ENCODE results near the gene PIP5KL1.

Gene PIP5KL1

DNA sequence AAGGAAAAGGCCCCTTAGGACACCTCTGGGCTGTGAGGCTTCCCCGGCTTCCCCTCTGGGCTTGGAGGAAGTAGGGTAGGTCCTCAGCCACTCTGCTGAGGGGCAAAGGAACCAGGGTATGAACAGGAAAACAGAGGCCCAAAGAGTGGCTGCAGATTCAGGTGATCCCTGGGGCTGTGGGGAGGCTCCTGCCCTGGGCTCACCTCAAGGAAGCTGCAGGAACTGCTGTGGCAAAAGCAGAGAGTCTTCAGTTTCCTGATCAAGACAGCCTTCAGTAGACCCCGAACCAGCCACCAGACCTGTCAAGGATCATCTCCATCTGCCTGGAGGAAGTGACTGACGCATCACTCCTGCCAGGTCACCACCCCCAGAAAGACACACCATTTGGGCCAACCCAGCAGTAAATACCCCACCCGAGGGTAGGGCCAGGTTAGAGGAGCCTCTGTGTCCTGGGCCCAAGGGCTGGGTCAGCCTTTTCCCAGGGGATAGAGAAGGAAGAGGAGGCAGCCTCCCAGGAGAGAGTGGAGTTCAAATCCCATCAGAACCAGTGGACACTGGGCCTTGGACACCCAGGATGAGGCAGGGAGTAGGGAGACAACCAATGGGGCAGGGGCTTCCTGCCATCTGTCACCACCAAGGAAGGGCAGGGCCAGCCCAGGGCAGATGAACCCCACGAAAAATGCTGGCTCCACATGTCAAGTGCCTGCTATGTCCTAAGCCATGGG lies 25.4 kb downstream of the PIP5KL1 start:
- TF ChIP-seq, protein P1, sequence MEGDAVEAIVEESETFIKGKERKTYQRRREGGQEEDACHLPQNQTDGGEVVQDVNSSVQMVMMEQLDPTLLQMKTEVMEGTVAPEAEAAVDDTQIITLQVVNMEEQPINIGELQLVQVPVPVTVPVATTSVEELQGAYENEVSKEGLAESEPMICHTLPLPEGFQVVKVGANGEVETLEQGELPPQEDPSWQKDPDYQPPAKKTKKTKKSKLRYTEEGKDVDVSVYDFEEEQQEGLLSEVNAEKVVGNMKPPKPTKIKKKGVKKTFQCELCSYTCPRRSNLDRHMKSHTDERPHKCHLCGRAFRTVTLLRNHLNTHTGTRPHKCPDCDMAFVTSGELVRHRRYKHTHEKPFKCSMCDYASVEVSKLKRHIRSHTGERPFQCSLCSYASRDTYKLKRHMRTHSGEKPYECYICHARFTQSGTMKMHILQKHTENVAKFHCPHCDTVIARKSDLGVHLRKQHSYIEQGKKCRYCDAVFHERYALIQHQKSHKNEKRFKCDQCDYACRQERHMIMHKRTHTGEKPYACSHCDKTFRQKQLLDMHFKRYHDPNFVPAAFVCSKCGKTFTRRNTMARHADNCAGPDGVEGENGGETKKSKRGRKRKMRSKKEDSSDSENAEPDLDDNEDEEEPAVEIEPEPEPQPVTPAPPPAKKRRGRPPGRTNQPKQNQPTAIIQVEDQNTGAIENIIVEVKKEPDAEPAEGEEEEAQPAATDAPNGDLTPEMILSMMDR (IDR thresholded peaks at IDR 0.05; ENCODE audit: insufficient read depth, low read length, poor library complexity, severe bottlenecking) = no peak
- TF ChIP-seq EZH2phosphoT487 (conservative IDR thresholded peaks at IDR 0.05; ENCODE audit: low read length) = no peak
- no peak overlapping the region for H3K4me2 ChIP-seq (ENCODE audit: low read depth, low read length, poor library complexity, severe bottlenecking)
- no peaks in the 10 kb centered on the region for H3K27me3 ChIP-seq (ENCODE audit: low read length)
- H3K27ac ChIP-seq (ENCODE audit: low read depth, low read length) = no peak overlapping the region
- no peaks in the 10 kb centered on the region for H3F3A ChIP-seq (ENCODE audit: insufficient read depth)
- H3K9me2 ChIP-seq (replicated peaks; ENCODE audit: insufficient read depth, low read length) = no peaks in the 10 kb centered on the region
- H2AFZ ChIP-seq (ENCODE audit: low read depth, low read length, severe bottlenecking) = no peak overlapping the region
- no peaks in the 10 kb centered on the region for H3K79me2 ChIP-seq (ENCODE audit: insufficient read depth, low read length)
- H3K4me3 ChIP-seq (ENCODE audit: insufficient read depth, low read length, poor library complexity, severe bottlenecking) = no peak overlapping the region
- no peak overlapping the region for H3K9ac ChIP-seq (ENCODE audit: low read length)
- H3K36me3 ChIP-seq (ENCODE audit: low read length) = no peaks in the 10 kb centered on the region
- H3K9me3 ChIP-seq (ENCODE audit: insufficient read depth, low read length) = no peaks in the 10 kb centered on the region
- H4K20me1 ChIP-seq (ENCODE audit: low read depth, low read length) = no peaks in the 10 kb centered on the region

DNA sequence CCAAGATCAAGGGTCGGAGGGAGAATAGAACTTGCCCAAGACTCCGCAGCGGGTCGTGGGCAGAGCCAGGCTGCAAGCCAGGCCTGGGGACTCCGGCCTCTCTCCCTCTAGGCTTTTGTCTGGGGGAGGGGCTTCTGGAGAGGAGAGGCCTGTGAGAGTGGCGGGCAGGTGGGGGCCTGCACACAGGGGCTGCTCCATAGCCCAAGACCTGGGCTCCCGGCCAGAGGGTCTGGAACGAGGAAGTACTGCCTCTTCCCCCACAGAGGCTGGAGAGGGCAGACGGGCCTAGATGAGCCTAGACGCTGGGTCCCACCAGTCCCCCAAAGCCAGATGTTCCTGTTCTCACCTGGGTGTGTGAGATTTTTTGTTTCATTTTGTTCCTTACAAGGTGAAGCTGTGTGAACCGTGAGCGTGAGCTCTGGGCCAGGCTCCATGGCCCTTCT lies 26.0 kb downstream of the PIP5KL1 start:
- Histone ChIP-seq H3K9me2 (replicated peaks; ENCODE audit: insufficient read depth, low read length) (no peaks in the 10 kb centered on the region), H3K9me3 (ENCODE audit: insufficient read depth, low read length) (no peaks in the 10 kb centered on the region), H3K79me2 (ENCODE audit: insufficient read depth, low read length) (no peaks in the 10 kb centered on the region), H3K36me3 (ENCODE audit: low read length) (no peaks in the 10 kb centered on the region), H3K4me2 (ENCODE audit: low read depth, low read length, poor library complexity, severe bottlenecking) (no peak overlapping the region), H3F3A (ENCODE audit: insufficient read depth) (no peaks in the 10 kb centered on the region), H2AFZ (ENCODE audit: low read depth, low read length, severe bottlenecking) (no peak overlapping the region), H4K20me1 (ENCODE audit: low read depth, low read length) (no peaks in the 10 kb centered on the region), H3K9ac (ENCODE audit: low read length) (no peak overlapping the region), H3K4me3 (ENCODE audit: insufficient read depth, low read length, poor library complexity, severe bottlenecking) (no peak overlapping the region), H3K27me3 (ENCODE audit: low read length) (no peaks in the 10 kb centered on the region), H3K27ac (ENCODE audit: low read depth, low read length) (no peak overlapping the region)
- TF ChIP-seq EZH2phosphoT487 (conservative IDR thresholded peaks at IDR 0.05; ENCODE audit: low read length) = no peak
- TF ChIP-seq, protein P1 (IDR thresholded peaks at IDR 0.05; ENCODE audit: insufficient read depth, low read length, poor library complexity, severe bottlenecking) = no peak

DNA sequence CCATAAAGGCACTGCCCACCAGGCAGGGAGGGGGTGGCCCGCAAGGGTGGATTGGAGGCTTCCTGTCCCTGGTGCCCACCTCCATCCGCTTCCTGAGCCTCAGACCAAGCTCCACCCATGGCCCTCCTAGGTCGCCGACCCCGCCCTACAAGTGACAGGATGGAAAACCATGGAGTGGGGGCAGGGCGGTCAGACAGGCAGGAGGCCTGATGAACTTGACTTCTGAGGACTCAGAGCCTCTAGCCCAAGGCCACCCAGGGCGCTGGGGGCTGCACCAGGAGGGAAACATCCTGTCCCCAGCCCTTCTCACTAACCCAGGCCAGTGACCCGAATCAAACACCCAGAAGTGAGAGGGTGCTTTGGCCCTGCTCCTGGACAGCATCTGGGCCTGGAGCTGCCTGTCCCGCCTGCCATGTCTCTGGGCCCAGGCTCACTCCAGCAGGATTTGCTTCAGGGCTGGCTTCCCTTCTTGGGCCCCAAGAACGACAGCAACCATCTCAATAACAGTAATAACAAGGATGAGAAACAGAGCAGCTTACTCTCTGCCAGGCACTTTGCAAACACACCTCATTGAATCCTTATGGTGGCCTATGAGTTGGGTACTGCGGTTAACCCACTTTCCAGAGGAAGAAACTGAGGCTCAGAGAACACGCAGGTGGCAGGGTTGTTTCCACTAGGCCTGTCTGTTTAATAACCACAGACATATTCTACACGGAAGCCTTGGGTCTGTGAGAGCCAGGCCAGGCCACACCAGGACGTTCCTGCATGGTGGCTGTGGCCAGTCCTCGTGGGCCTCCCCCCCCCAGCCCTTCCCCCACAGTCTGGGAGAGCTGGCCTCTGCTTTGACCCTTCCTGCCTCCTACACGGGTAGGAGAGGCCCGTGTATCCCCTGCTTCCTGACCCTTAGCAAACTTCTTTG lies 26.8 kb downstream of the PIP5KL1 start:
- TF ChIP-seq, protein P1 (IDR thresholded peaks at IDR 0.05; ENCODE audit: insufficient read depth, low read length, poor library complexity, severe bottlenecking) = no peak
- no peaks in the 10 kb centered on the region for H3F3A ChIP-seq (ENCODE audit: insufficient read depth)
- no peak overlapping the region for H3K27ac ChIP-seq (ENCODE audit: low read depth, low read length)
- no peaks in the 10 kb centered on the region for H3K36me3 ChIP-seq (ENCODE audit: low read length)
- H3K9me2 ChIP-seq (replicated peaks; ENCODE audit: insufficient read depth, low read length) = no peaks in the 10 kb centered on the region
- no peak overlapping the region for H3K9ac ChIP-seq (ENCODE audit: low read length)
- no peaks in the 10 kb centered on the region for H3K9me3 ChIP-seq (ENCODE audit: insufficient read depth, low read length)
- H3K79me2 ChIP-seq (ENCODE audit: insufficient read depth, low read length) = no peaks in the 10 kb centered on the region
- H2AFZ ChIP-seq (ENCODE audit: low read depth, low read length, severe bottlenecking) = no peak overlapping the region
- no peak overlapping the region for H3K4me3 ChIP-seq (ENCODE audit: insufficient read depth, low read length, poor library complexity, severe bottlenecking)
- H3K4me2 ChIP-seq (ENCODE audit: low read depth, low read length, poor library complexity, severe bottlenecking) = no peak overlapping the region
- H3K27me3 ChIP-seq (ENCODE audit: low read length) = no peaks in the 10 kb centered on the region
- no peaks in the 10 kb centered on the region for H4K20me1 ChIP-seq (ENCODE audit: low read depth, low read length)
